HEK293T (cell line): ENCODE data around the gene STXBP6.

Experiments
- BHLHE40 ChIP-seq: fragments of 450-650 bp; IDR thresholded peaks from 2 replicates; pipeline ENCODE4 v1.6.1; 2016; ENCODE audit warnings: mild to moderate bottlenecking, moderate library complexity, borderline replicate concordance
- FOXM1 ChIP-seq: fragments of 450-650 bp; IDR thresholded peaks from 2 replicates; pipeline ENCODE4 v1.6.1; 2017; ENCODE audit warnings: mild to moderate bottlenecking, borderline replicate concordance
- L3MBTL2 ChIP-seq: fragments of 450-650 bp; conservative IDR thresholded peaks from 2 replicates; pipeline ENCODE4 v1.6.1; 2016; ENCODE audit warnings: mild to moderate bottlenecking
- LEF1 ChIP-seq: fragments of 450-650 bp; IDR thresholded peaks from 2 replicates; pipeline ENCODE4 v1.6.1; 2017; ENCODE audit warnings: mild to moderate bottlenecking, borderline replicate concordance
- SP1 ChIP-seq: fragments of 450-650 bp; IDR thresholded peaks from 2 replicates; pipeline ENCODE4 v1.6.1; 2017
- SUZ12 ChIP-seq: fragments of 450-650 bp; IDR thresholded peaks from 2 replicates; pipeline ENCODE4 v1.6.1; 2016; ENCODE audit warnings: mild to moderate bottlenecking
- TARDBP ChIP-seq: fragments of 450-650 bp; IDR thresholded peaks from 2 replicates; pipeline ENCODE4 v1.6.1; 2016

DNA sequence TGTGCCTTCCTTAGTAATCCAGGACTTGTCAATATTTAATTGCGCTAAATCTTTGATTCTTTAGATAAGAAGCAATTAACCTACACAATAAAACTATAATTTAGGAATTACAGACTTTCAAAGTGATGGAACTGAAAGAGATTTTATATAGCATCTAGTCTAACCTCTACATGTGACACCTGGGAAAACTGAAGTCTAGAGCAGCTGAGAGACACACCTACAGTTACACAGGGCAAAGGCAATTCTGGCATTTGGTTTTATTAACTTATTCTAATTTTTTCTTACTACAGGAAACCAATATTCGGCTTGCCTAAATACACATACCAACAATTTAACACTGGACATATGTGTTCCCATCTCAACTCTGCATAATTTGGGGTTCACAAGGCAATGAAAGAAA, 196.5 kb downstream of the STXBP6 start:
- TF ChIP-seq SUZ12 (no peak), TARDBP (no peak), BHLHE40 (no peak), SP1 (no peak), L3MBTL2 (no peak), FOXM1 (no peak), LEF1 (no peak)
